Neutrophil (primary cell): Measurements from ENCODE around the gene FGFR1OP2.

Experiments
- H3K27ac ChIP-seq: fragments of 200-600 bp; sonication (generic); 2 replicates; pipeline ENCODE4 v1.5.1; 2016; ENCODE audit warnings: mild to moderate bottlenecking, moderate library complexity
- H3K27me3 ChIP-seq: fragments of 200-600 bp; sonication (generic); 2 replicates; pipeline ENCODE4 v1.6.0; 2016; ENCODE audit warnings: mild to moderate bottlenecking
- H3K36me3 ChIP-seq: fragments of 200-600 bp; sonication (generic); 2 replicates; pipeline ENCODE4 v1.5.1; 2017
- H3K4me1 ChIP-seq, 2 experiments: fragments of 200-600 bp in 1 of 2; sonication (generic) in 1 of 2; 1 replicate in 1 of 2; 2 replicates in 1 of 2; pipeline versions ENCODE4 v1.5.1 to v1.6.1; 2013 to 2016; ENCODE audit warnings: low read depth in 1 of 2, low read length in 1 of 2, mild to moderate bottlenecking in 1 of 2, moderate library complexity in 1 of 2; ENCODE audit not compliant: control insufficient read depth in 1 of 2, insufficient read depth in 1 of 2
- H3K4me3 ChIP-seq, 2 experiments: fragments of 200-600 bp in 1 of 2; sonication (generic) in 1 of 2; 1 replicate in 1 of 2; 2 replicates in 1 of 2; pipeline ENCODE4 v1.5.1; 2013 to 2016; ENCODE audit warnings: low read depth in 1 of 2, low read length in 1 of 2, mild to moderate bottlenecking in 1 of 2, moderate library complexity in 1 of 2
- H3K9me3 ChIP-seq: fragments of 200-600 bp; sonication (generic); 2 replicates; pipeline ENCODE4 v1.5.1; 2016
- TF ChIP-seq, protein P1 (sequence below): fragments of 200-600 bp; sonication (generic); IDR thresholded peaks from 2 replicates; pipeline ENCODE4 v1.5.1; 2016; ENCODE audit warnings: antibody characterized with exemption

The FGFR1OP2 gene

GRCh38 chr12:27009881-27010301 is 71.6 kb downstream of the FGFR1OP2 start:
- Histone ChIP-seq H3K4me1 (peaks cover 75 to 83% of the 10 kb centered on the region in 2 experiments), H3K36me3 (no peaks in the 10 kb centered on the region), H3K27me3 (no peaks in the 10 kb centered on the region), H3K4me3 (no peak overlapping the region), H3K9me3 (no peaks in the 10 kb centered on the region), H3K27ac (peak overlapping the region; percentile 53)
- TF ChIP-seq, protein P1, sequence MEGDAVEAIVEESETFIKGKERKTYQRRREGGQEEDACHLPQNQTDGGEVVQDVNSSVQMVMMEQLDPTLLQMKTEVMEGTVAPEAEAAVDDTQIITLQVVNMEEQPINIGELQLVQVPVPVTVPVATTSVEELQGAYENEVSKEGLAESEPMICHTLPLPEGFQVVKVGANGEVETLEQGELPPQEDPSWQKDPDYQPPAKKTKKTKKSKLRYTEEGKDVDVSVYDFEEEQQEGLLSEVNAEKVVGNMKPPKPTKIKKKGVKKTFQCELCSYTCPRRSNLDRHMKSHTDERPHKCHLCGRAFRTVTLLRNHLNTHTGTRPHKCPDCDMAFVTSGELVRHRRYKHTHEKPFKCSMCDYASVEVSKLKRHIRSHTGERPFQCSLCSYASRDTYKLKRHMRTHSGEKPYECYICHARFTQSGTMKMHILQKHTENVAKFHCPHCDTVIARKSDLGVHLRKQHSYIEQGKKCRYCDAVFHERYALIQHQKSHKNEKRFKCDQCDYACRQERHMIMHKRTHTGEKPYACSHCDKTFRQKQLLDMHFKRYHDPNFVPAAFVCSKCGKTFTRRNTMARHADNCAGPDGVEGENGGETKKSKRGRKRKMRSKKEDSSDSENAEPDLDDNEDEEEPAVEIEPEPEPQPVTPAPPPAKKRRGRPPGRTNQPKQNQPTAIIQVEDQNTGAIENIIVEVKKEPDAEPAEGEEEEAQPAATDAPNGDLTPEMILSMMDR = peak; percentile 63

GRCh38 chr12:27012239-27012981 is 74.1 kb downstream of the FGFR1OP2 start:
- peaks cover 69 to 73% of the 10 kb centered on the region in 2 experiments for H3K4me1 ChIP-seq
- TF ChIP-seq, protein P1 = no peak
- no peaks in the 10 kb centered on the region for H3K36me3 ChIP-seq
- no peak overlapping the region for H3K27ac ChIP-seq
- no peaks in the 10 kb centered on the region for H3K9me3 ChIP-seq
- H3K4me3 ChIP-seq = no peak overlapping the region
- H3K27me3 ChIP-seq = no peaks in the 10 kb centered on the region

- peaks cover 69 to 71% of the 10 kb centered on the region in 2 experiments for H3K4me1 ChIP-seq
- H3K27me3 ChIP-seq = no peaks in the 10 kb centered on the region
- H3K36me3 ChIP-seq = no peaks in the 10 kb centered on the region
- no peaks in the 10 kb centered on the region for H3K9me3 ChIP-seq
- H3K27ac ChIP-seq = no peak overlapping the region
- TF ChIP-seq, protein P1 = no peak
- peak overlapping the region in 1 of 2 experiments; percentile 80 for H3K4me3 ChIP-seq
Measured at GRCh38 chr12:27012982-27013255, 74.6 kb downstream of the FGFR1OP2 start.

DNA sequence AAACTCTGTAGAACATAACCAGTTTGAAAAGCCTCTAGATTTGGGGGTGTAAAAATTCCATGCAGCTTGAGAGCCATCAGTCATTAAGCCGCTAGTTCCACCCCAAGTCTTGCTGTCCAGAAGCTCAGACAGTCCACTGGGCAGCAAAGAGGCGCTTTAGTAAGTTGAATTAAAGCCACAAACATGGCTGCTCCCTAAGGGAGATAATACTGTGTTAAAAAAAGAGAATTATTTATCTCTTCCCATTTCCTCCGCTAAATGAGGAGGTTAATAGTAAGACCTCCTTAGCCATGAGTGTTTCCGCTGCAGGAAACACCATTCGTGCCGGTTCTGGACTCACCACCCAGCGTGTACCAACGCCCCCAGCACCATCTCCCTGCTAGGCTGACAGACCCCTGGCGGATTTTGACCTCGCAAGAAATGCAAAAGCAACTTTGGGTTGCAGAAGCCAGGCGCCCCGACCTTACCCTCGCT is 75.4 kb downstream of the FGFR1OP2 start:
- TF ChIP-seq, protein P1 = no peak
- peak overlapping the region; percentile 80 to 95 for H3K4me3 ChIP-seq
- peak overlapping the region; percentile 90 for H3K27ac ChIP-seq
- no peaks in the 10 kb centered on the region for H3K36me3 ChIP-seq
- H3K27me3 ChIP-seq = no peaks in the 10 kb centered on the region
- H3K9me3 ChIP-seq = no peaks in the 10 kb centered on the region
- H3K4me1 ChIP-seq = peaks cover 69% of the 10 kb centered on the region in 2 experiments

- TF ChIP-seq, protein P1 = peak; percentile 100
- H3K4me1 ChIP-seq = peaks cover 71% of the 10 kb centered on the region in 2 experiments
Measured at GRCh38 chr12:27014085-27014858, 76.0 kb downstream of the FGFR1OP2 start, which contains the start of gene TM7SF3. TM7SF3 (minus strand) TSS chr12:27014384; CDS start chr12:27014168, 216 bp downstream.

More at GRCh38 chr12:27014085-27014858, 76.0 kb downstream of the FGFR1OP2 start, which contains the start of gene TM7SF3:
- Histone ChIP-seq H3K4me3 (peak within 1 kb of the TSS; percentile 80 to 95), H3K36me3 (no peaks in the 10 kb centered on the region), H3K9me3 (no peaks in the 10 kb centered on the region), H3K27me3 (no peaks in the 10 kb centered on the region), H3K27ac (peak within 1 kb of the TSS; percentile 90)
